GM13977 (cell line): Measurements from ENCODE around the gene CAMK2D.

ENCODE experiments used
- DNase-seq: peaks from one replicate; pipeline ENCODE4 v3.0.0; 2012; ENCODE audit warnings: low spot score
- in situ Hi-C: fragments of 300-500 bp; cut with MboI; formaldehyde crosslinking; loops from one replicate; pipeline ENCODE4 v1.12.0; 2022; ENCODE audit warnings: low sequenced_read_pairs, low pct_unique_long_range_greater_than_20kb, mixed read lengths, inconsistent platforms; ENCODE audit not compliant: unreplicated experiment
- TF ChIP-seq, protein P1 (sequence below): IDR thresholded peaks from 2 replicates; pipeline ENCODE4 v1.5.1; 2012; ENCODE audit warnings: mild to moderate bottlenecking, control low read depth; ENCODE audit not compliant: insufficient read depth; ENCODE audit errors: extremely low read depth, missing control alignments

CAMK2D gene

DNA sequence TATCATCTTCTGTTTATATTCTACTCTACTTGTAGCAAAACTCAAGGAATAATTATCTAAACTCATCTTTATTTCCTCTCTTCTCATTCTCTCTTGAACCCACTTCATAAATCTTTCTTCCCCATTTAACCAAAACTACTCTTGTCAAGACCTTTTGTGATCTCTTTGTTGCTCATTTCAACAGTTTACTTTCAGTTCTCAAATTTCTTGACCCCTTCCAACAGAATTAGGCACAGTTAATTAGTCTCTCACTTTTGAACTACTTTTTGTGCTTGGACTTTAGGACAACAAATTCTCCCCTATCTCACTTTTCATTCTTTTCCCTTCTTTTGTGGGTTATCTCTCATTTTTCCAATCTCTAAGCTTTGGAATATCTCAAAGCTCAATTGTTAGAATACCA is 27.4 kb upstream of the CAMK2D start:
- no peak for DNase-seq
- in situ Hi-C loops: no loop called here

DNA sequence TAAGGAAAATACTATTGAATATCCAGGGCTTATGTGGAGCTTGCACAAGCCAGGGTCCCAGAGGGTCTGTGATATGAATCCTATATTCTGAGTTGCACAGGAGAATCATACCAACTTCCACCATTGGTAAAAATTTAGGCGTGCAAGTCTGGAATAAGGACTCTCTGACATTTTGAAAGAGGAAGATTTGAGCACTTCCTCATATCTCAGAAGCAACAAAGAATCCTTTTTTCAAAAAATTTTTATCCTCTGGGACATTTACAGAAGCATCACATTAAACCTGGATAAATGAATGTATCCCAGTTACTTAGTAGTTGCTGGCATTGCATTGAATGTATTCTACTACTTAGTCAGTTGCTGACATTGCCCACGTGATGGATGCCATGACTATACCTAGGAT is 24.2 kb upstream of the CAMK2D start:
- TF ChIP-seq, protein P1, sequence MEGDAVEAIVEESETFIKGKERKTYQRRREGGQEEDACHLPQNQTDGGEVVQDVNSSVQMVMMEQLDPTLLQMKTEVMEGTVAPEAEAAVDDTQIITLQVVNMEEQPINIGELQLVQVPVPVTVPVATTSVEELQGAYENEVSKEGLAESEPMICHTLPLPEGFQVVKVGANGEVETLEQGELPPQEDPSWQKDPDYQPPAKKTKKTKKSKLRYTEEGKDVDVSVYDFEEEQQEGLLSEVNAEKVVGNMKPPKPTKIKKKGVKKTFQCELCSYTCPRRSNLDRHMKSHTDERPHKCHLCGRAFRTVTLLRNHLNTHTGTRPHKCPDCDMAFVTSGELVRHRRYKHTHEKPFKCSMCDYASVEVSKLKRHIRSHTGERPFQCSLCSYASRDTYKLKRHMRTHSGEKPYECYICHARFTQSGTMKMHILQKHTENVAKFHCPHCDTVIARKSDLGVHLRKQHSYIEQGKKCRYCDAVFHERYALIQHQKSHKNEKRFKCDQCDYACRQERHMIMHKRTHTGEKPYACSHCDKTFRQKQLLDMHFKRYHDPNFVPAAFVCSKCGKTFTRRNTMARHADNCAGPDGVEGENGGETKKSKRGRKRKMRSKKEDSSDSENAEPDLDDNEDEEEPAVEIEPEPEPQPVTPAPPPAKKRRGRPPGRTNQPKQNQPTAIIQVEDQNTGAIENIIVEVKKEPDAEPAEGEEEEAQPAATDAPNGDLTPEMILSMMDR: no peak
- DNase-seq: no peak
- in situ Hi-C loops: no loop called here

More for the DNA sequence above, 27.4 kb upstream of the CAMK2D start:
- TF ChIP-seq, protein P1: no peak

DNA sequence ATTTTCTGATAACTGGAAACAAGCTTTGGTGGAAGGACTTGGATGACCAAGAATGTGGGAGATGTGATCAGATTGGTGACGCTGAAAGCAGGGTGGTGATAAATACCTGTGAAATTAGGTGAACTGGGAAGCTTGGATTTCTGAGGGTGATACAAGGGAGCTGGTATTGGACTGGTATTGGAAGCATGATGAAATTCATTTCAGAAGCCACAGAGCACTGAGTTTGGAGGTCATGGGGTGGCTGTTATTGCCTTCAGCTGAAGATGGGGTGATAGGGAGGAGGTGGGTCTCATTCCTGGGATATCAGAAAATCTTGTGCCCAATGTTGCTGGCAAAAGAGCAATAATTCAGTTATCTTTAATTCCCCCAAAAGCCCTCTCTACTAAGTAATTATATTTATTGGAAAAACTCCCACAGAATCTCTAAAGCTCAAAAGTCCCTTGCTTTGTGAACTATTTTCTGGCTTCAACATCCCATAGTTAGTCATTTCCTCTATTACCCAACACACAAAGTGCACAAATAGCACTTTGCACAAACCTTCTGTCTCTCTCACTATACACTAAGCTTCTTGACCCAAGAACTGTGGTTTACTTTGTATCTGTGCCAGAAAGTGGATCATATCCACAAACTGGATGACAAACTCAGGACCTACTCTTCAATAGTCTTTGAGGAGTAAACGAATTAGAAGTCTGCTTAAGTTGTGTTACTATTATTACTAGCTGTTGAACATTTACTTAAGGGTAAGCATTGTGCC is 23.1 kb upstream of the CAMK2D start:
- DNase-seq: no peak
- TF ChIP-seq, protein P1: no peak
- in situ Hi-C loops: no loop called here

DNA sequence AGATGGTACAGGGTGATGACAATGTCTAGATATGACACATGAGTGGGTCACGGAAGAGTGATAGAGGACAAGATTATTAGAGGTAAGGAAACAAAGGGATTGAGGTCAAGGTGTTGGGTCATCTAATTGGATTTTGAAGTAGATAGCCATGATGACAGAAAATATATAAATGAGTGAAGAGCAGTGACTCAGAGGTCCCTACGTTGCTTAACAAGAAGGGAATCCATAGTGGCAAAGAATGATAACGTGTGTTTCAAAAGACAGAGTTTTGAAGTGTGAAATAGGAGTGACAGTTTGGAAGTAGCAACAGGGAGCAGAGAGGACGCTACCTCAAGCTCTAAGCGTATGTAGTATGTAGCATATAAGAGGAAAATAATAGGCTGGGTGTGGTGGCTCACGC is 22.2 kb upstream of the CAMK2D start:
- no peak for DNase-seq
- in situ Hi-C loops: no loop called here
- TF ChIP-seq, protein P1: no peak

DNA sequence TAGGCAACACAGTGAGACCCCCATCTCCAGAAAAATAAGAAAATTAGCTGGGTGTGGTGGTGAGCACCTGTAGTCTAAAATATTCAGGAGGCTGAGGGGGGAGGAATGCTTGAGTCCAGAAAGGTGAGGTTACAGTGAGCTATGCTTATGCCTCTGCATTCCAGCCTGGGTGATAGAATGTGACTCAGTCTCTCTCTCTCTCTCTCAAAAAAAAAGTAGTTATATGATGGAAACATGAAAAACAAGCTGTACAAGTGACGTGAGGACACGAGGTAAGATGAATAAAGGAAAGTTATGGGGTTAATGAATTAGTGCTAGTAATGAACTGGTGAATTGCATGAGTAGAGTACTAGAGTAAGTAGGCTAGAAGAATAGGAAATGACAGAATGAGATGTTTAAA is 21.8 kb upstream of the CAMK2D start:
- TF ChIP-seq, protein P1: no peak
- DNase-seq: no peak
- in situ Hi-C loops: no loop called here

DNA sequence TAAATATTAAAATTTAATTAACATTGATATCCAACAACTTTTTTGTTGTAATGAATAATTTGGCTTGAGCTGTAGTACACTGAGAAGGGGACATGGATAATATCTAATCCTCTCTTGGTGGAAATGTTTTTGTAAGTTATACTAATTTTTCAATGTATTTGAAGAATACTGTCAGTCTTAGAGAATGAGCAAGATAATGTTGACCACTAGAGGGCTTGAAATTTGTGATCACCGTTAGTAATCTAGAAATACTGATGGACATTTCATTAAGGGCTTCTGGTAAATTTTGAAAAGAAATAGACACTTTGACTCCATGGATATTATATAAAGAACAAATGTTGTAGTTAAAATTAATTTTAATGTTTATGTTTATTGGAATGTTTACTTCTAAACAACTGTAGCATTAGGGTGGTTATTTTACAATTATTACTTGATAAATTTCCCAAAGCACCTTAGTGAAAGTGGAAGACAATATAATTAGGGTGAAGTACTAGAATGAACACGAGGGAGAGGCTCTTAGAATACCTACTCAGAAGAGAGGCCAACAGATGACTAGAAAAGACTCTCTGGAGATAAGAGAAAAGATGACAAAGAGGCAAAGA is 20.0 kb upstream of the CAMK2D start:
- peak; percentile 46 for DNase-seq
- in situ Hi-C loops: no loop called here
- TF ChIP-seq, protein P1: peak; percentile 53
